Right forelimb (tissue), 1 donor: ENCODE data around the gene ABHD16B.

Source experiments
- DNase-seq: peaks from one replicate; pipeline ENCODE4 v3.0.0-alpha.2; 2018

The ABHD16B gene

GRCh38 chr20:63897978-63898561 lies 36.8 kb downstream of the ABHD16B start:
- no peak for DNase-seq

- DNase-seq: no peak
Observed at GRCh38 chr20:63898882-63899558, 37.7 kb downstream of the ABHD16B start.

GRCh38 chr20:63900413-63900812 lies 39.1 kb downstream of the ABHD16B start:
- DNase-seq: no peak

GRCh38 chr20:63903796-63904561 lies 42.7 kb downstream of the ABHD16B start:
- no peak for DNase-seq

- DNase-seq: no peak
Observed at GRCh38 chr20:63908008-63908682, 46.8 kb downstream of the ABHD16B start.

GRCh38 chr20:63911176-63911575 lies 49.9 kb downstream of the ABHD16B start:
- DNase-seq: no peak
